Fibroblast of gingiva (primary cell): ENCODE data around the gene LGALS9.
"Not testable (repeated sequence)": the region's sequence is repeated elsewhere in the genome, so short reads cannot be mapped to it uniquely, and the experiment has no call there.

Experiments
- DNase-seq: peaks from one replicate; pipeline ENCODE4 v3.0.0-alpha.2; 2011; ENCODE audit warnings: low read depth

The LGALS9 gene

DNA sequence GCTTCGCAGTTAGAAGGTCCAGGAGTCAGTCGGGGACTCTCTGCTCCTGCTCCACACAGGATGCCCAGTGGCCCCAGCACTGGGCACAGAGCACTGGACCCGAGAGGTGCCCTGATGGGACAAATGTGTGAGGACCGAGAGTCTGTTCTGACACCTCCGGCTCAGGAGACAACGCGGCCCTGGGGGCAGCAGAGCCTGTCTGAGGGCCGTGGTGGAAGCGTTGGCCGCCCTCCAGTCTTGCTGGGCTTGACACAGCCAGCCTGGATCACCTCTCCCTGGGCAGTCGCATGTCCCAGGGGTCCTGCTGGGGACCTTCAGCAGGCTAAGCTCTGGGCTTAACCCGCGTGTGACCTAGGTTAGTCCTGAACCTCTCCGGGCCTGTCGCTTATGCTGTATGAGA lies 23.1 kb downstream of the LGALS9 start:
- DNase-seq = no peak

DNA sequence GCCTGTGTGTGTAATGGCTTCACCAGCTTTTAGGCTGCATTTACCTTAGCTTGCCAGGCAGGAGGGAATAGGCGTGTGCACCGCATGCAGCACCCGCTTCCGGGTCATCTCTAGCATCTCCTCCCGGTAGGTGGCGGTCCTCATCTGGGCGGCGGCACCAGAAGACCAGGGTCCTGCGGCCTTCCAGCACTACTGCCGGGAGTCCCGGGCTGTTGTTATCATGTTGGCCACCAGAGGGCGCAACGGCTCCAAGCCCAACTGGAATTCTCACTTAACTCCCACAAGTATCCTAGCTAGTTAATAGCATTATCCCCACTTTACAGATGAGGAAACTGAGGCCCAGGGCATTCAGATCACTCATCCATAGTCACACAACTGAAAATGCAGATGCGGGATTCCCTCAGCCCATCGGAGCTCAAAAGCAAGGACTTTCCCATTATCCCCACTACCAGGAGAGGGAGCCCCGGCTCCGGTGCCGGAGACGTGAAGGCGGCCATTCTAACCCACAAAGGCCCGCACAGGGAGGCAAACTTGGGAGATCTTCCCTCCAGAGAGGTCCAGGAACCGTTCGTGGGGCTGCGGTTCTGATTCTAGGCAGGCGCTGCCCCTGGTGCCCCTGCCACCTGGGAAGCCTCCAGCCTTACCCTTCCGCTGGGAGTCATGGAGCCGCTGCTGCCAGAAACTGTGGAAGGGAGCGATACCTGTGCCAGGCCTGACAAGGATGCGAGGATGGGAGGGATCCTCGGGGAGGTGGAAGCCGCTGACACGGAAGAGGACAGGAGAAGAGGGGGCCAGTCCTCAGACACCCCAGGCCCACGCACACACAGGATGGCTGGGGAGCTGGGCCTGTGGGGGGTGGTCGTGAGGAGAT lies 23.9 kb downstream of the LGALS9 start:
- DNase-seq = peak; percentile 42

DNA sequence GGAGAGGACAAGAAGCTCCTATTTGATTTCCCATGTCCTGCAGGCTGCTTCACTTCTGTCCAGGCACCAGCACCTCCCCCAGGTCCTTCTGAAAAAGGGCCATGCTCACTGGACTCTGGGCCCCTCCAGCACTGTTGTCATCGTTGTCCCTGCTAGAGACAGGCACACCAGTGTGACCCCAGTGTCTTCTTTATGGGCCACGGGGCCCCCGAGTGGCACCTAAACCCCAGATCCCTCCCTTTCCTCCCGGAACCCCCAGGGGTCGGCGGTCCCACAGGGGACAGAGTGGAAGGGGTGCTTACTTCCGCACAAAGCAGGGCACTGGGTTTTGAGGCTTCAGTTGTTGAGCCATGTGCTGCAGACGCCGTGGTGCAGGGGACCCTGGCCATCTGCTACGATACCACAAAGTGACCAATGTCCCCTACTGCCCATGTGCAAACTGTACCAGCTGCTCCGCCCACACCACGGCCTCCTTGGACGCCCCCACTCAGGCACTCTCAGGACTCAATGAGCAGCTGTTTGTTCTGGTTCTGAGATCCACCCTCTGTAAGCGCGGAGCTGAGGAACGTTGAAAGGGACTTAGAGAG lies 24.6 kb downstream of the LGALS9 start:
- DNase-seq = not testable (repeated sequence)

DNA sequence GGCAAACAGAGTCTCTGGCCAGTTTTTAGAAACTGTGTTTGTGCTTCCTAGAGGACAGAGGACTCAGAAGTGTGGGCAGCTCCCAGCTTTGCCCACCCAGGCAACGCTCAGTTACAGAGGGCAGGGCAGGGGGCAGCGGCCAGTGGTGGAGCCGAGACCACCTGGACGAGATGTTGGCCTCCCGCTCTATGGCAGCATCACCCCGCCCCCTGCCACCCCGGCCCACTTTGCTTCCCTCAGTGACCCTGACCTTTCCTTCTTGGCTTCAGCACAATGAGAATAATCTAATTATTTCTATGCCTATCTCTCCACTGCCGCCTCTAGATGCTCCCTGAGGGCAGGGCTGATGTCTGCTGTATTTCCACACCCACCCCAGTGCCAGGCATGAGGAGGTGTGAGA lies 25.6 kb downstream of the LGALS9 start:
- not testable (repeated sequence) for DNase-seq

DNA sequence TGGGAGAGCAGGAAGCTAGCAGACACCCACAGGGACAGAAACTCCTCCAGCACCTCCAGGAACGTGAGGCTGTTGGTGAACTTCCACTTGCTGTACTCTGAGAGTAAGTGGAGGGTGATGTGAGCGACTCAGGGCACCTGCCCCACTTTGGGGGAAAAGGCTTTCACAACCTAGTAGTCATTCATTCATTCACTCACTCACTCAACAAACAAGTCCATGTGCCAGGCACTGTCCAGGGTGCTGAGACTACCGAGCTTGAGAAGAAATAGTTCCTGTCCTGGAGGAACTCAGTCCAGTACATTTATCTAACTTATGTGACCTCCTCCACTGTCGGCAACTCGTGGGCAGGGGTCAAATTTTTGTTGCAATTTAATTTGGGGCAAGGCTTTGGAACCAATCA lies 26.6 kb downstream of the LGALS9 start:
- DNase-seq = no peak

DNA sequence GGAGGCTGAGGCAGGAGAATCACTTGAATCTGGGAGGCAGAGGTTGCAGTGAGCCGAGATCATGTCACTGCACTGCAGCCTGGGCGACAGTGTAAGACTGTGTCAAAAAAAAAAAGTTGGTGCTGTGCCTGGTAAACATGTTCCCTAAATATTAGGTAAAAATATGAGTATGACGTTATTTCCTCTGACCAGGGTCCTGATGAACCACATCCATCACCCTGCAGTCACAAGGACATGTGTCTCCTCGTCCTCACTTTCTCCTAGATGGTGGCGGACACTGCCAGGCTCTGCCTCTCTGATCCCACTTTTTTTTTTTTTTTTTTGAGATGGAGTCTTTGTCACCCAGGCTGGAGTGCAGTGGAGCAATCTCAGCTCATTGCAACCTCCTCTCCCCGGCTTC lies 28.7 kb downstream of the LGALS9 start:
- DNase-seq = no peak

DNA sequence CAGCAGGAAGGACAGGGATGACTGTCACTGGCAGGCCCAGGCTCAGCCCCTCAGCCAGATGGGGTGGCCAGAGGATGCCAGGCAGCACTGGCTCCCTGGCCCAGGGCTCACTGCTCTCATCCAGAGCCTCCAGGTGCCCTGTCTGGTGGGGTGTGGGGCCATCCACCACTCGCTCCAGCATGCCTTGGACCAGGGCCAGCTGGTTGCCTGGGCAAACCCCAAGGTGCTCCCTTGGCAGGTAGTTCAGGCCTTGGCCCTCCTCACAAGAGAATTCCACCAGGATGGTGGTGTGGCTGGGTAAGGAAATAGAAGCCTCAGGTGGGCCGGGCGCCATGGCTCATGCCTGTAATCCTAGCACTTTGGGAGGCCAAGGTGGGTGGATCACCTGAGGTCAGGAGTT lies 29.4 kb downstream of the LGALS9 start:
- DNase-seq = no peak

DNA sequence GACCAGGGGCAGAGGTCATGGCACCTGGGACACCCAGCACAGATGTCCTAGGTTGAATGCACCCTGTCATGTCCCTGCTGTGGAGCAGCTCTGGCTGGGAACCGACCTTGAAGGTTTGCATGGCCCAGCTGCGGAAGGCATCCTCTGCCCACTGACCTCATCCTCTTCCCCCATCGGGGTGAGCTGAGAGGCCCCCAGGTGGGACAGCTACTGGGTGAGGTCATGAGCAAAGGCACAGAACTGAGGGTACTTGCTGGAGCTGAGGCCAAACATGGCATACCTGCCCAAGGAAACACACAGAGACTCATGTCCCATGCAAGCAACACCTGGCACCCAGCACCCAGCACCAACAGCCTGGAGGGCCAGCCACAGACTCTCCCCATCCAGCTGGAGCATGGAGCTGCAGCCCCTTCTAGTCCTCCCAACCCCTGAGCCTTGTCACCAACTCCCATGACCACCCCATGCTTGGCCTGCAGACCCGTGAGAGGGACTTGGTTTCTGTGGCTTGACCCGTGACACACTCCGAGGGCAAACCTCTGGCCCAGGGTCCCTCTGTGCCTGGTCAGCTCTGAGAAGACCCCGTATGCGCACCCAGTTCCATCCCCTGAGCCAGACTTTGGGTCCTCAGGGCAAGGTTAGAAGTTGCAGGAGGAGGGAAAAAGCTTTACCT lies 33.1 kb downstream of the LGALS9 start:
- no peak for DNase-seq

DNA sequence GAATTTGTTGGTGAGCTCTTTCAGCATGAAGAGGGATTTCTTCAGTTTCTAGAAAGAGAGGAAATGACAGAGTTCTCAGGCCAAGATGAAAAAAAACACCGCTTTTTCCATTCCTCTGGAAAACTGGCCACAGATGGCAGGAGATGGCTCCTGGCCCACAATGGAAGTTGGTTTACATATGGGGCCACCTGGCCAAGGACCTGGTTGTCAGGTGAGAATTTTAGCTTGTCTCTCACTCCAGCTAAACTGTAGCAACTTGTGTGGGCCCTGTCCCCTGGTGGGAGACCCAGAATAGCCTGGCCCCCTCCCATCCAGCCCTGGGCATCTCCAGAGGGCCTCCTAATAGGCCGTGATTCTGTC lies 33.6 kb downstream of the LGALS9 start:
- no peak for DNase-seq

DNA sequence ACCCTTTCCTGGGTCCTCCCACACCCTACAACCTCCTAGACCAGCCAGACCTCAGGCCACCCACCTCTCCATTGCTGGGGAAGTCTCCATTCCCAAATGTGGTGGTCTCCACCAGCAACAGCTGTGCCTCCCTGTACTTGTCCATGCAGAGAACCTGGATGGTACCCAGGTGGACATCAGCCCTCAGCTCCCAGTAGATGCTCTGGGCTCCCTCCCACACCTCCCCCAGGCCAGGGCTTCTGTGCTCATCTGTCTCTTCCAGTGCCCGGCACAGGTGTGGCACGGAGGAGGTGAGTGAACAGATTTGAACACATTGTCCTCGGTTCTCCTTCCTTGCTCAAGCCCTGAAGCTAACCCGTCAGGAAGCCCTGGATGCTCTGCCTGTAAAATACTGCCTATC lies 34.6 kb downstream of the LGALS9 start:
- DNase-seq = no peak

DNA sequence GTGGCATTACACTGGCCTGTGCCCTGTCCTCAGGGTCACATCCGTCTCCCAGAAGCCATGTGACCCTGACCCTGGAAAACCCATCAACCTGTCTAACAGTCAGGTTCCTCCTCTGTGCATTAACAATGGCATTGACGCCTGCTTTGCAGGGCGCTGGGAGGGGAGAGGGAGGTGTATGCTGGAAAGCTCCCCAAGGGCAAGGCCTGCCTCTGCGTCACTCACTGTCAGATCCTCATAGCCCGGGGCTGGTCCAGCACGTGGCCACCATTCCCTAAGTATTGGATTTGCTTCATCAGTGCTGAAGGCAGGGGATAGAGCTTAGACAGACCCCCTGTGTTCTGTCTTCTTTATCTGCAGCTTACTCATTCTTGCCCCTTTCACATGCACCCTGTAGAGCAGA lies 35.3 kb downstream of the LGALS9 start:
- DNase-seq = not testable (repeated sequence)

DNA sequence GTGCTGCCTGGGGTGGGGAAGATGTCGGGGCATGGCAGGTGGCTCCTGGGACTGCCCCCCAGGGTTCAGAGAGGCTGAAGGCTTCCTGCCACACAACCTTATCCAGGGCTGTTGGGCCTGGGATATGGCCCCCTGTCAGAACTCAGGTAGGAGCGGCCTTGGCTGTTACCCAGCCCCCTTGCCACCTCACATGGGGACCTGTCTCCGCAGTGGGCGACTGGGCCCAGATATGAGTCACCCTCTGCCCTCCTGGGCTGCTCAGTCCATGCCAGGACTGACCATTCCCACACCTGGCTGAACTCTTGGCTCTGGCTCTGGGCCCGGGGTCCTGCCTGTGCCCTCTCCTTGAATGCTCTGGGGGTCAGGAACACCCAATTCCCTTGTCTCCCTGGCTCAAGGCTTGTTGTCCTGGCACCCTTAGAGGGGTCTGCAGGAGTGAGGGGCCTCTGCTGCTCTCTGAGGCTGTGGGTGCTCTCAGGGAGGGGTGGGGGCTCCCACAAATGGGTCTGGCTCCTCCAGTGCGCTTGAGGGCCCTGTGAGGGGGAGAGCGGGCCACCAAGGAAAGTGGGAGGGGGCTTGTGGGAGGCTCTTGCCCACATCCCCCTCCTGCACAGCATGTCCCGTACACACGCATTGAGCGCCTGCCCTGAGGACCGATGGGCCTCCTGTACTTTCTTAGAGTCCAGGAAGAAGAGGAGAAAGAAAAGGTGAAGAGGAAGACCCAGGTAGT lies 36.0 kb downstream of the LGALS9 start:
- DNase-seq = no peak

DNA sequence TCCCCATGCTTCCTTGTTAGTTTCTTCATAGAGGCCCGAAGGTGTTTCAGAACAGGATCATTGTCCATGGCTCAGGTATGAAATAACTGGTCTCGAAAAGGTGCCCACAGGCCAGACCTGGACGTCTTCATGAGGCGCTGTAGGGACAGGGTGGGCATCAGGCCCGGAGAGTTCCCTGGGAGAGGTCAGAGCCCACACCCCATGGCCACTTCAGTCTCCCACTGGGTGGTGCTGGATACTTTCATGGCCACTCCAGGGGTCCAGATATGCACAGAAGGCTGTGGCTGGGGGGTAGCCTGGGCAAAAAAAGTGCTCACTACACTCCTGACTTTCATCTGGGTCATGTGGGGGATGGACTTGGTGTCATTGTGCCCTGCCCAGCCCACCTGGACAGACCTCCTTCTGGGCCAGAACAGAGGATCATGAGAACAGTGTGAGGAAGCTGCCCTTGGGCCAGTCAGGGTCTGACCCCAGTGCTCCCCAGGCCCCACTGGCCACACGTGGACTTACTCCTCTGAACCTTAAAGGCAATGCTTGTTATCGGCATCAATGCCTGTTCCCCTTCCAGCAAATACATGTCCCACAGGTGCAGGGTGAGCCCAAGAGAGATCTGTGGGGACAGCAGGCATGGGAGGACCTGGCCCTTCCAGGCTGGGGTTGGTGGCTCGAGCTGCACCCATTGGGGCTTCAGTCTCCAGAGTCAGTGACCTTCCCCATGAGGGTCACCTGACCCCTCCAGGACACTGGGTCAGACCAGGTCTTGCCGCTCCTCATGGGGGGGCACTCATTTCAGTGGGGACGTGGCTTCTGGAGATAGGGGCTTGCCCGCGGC lies 36.9 kb downstream of the LGALS9 start:
- DNase-seq = no peak

DNA sequence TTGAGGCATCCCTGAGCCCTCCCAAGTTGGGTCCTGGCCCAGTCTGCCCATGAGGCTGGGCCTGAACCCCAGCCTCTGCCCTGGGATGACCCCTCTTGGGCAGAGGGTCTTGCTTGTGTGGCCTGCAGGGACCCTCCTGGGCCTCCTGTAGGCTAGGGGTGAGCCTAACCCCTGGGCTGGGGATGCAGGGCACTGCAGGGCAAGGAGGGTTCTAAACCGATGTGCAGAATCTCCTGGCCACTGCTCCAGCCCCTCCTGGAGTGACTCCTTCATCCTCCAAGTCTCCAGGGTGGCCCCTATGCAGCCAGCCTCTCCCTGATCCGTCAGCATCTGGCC lies 37.5 kb downstream of the LGALS9 start:
- no peak for DNase-seq

DNA sequence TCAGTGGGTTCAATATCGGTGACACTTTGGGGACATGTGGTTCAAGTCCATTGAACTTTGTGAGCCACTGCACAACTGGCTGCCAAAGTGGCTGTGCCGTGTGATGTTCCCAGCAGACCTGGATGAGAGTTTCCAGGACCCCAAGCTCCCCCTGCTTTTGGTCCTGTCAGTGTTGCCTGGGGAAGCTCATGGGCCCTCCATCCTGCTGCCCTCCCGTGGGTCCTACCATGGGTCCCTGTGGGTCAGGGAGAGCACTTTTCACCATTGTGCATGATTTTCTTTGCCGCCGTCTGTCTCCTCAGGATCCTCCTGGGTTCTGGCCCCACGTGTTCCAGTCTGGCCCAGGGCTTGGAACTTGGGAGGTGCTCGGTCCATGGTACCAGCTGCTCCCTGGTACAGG lies 38.1 kb downstream of the LGALS9 start:
- no peak for DNase-seq

DNA sequence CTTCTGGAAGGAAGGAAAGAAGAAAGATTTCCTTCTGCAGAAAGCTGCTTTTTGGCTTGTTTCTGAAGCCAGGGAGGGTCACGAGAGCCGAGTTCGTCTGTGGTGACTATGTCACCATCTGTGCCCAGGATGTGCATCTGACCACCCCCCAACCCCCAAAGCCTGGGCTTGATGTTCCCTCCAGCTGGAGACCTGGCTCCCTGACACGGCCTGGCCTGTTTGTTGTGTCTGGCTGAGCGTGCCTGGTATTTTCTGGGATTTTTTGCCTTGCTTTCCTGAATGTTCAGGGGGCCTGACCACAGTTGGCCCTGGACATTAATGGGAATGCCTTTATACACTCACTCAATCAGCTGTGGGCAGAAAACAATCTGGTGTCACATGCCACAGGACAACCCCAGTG lies 38.9 kb downstream of the LGALS9 start:
- no peak for DNase-seq

DNA sequence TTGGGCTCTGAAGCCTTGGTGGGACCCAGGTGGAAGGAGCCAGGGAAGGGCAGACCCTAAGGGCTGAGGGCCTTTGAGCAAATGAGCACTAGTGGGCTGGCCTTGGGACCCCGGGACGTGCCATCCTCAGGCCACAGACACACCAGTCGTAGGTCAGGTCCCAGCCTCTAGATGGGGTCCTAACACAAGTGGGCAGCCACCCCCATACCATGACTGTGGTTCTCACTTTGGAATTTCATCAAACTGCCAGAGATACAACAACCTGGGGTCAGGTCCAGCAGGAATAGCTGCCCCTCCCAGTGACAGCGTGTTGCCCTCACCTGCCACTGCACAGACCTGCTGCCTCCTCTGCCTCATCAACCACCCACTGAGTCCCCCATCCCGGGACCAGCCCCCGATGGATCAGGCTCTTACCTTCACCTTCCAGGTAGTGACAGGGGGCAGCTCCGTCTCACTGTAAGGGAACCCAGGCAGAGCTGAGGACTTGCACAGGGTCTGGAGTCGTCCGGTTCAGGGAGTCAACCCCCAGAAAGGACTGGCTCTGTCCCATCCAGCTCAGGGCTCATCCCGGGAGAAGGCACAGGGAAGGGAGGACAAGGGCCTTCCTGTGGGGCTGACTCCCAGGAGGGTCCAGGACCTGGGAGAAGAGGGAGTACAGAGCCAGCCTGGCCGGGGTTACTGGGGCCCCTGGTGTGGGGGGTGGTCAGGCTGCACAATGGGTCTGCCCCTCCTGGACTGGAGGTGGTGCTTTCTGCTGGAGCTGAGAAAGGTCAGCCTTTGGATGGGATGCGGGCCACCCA lies 40.0 kb downstream of the LGALS9 start:
- no peak for DNase-seq

DNA sequence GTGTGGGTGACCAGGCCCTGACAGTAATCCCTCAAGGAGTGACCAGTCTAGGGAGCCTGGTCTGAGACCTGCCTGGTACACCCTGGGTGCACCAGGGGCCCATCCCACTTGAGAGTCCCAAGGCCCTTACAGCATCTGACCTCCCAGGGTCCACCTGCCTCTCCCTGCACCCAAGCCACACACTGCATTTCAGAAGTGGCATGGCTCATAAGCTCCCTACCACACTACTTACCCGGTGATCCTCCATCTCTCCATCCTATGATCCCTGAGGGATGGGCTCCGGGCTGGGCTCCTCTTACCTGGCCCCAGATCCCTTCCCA lies 40.6 kb downstream of the LGALS9 start:
- DNase-seq = no peak

DNA sequence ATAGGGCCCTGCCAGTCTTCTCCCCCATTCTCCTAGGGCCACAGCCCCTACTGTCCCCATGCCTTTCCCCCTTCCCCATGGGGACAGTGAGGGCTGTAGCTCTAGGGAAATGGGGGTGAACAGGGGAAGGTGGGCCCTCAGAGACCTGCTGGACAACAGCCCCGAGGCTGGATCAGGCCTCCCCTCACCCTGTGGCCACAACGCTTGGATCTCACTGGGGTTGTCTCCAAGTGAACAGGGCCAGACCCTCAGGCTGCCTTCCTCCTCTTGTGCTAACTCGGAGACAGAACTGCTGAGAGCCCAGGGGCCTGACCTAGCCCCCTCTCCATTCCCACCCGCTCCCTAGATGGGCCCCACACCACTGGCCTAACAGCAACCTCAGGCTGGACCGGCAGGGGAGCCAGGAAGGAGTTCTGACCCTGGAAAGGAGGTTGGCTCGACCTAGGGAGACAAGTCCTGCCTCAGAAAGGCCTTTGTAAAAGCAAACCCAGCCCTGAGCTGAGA lies 41.0 kb downstream of the LGALS9 start:
- not testable (repeated sequence) for DNase-seq

DNA sequence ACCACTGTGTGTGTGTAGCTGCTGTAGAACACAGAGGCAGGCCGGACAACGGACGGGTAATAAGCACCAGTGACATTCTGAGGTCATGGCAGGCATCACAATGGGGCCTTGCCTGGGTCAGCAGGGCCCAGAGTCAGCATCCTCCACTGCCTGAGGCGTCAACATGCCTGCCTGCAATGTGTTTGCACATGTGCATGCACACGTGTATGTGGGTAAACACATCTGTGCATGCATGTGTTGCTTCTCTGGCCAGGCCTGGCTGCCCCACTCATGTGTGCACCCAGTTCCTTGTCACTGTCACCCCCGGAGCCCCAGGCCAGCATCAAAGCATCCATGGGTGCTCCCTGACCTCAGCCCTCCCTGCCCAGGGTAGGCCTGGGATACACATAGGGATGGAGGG lies 43.3 kb downstream of the LGALS9 start:
- no peak for DNase-seq

DNA sequence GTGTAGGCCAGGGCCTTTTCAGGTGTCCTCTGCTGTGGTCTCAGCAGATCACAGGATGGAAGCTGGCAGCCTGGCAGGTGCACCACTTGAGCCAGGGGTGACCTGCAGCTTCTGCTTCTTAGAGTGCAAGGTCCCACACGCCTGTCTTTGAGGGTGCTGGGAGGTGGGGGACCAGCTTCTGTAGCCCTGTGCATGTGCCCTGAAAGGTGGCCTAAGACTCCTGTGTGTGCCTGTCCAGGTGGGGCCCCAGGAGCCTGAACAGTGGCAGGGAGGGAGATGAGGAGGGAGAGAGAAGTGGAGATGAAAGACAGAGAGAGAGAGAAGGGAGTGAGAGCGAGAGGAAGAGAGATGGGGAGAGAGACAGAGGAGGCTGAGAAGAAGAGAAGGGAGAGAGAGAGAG lies 46.2 kb downstream of the LGALS9 start:
- no peak for DNase-seq
